NCI-H510A treated with DMSO at 0.1 percent for 48 hours (cell line): ENCODE results near the gene SLC30A7.
"Not testable (repeated sequence)": the region's sequence is repeated elsewhere in the genome, so short reads cannot be mapped to it uniquely, and the experiment has no call there.

Experiments
- DNase-seq: peaks from one replicate; lab custom pipeline; 2025; lab: John Stamatoyannopoulos, UW

SLC30A7 gene

GRCh38 chr1:100936194-100936967 is 40.5 kb downstream of the SLC30A7 start:
- DNase-seq, result no peak

GRCh38 chr1:100941098-100941527 is 45.2 kb downstream of the SLC30A7 start:
- DNase-seq, result no peak

GRCh38 chr1:100941580-100942216 is 45.8 kb downstream of the SLC30A7 start:
- no peak for DNase-seq

GRCh38 chr1:100942304-100943046 is 46.6 kb downstream of the SLC30A7 start:
- no peak for DNase-seq

- no peak for DNase-seq
These were observed 47.6 kb downstream of the SLC30A7 start for GRCh38 chr1:100943533-100943932.

GRCh38 chr1:100946064-100946463 is 50.2 kb downstream of the SLC30A7 start:
- DNase-seq, result not testable (repeated sequence)

GRCh38 chr1:100947816-100948215 is 51.9 kb downstream of the SLC30A7 start:
- not testable (repeated sequence) for DNase-seq

GRCh38 chr1:100948721-100949405 is 53.0 kb downstream of the SLC30A7 start:
- not testable (repeated sequence) for DNase-seq

GRCh38 chr1:100949515-100950158 is 53.7 kb downstream of the SLC30A7 start:
- DNase-seq, result peak; percentile 89

- DNase-seq, result no peak
These were observed 54.4 kb downstream of the SLC30A7 start for GRCh38 chr1:100950337-100950736.

- no peak for DNase-seq
These were observed 54.9 kb downstream of the SLC30A7 start for GRCh38 chr1:100950781-100951180.

GRCh38 chr1:100952104-100952745 is 56.3 kb downstream of the SLC30A7 start:
- DNase-seq, result no peak

- not testable (repeated sequence) for DNase-seq
These were observed 57.1 kb downstream of the SLC30A7 start for GRCh38 chr1:100952970-100953369.

GRCh38 chr1:100953960-100954730 is 58.3 kb downstream of the SLC30A7 start:
- no peak for DNase-seq

GRCh38 chr1:100955322-100955721 is 59.4 kb downstream of the SLC30A7 start:
- no peak for DNase-seq

- DNase-seq, result no peak
These were observed 63.7 kb downstream of the SLC30A7 start for GRCh38 chr1:100959502-100960060.

GRCh38 chr1:100960098-100960497 is 64.2 kb downstream of the SLC30A7 start:
- DNase-seq, result no peak

- DNase-seq, result no peak
These were observed 72.7 kb downstream of the SLC30A7 start for GRCh38 chr1:100968621-100969020.

- no peak for DNase-seq
These were observed 73.4 kb downstream of the SLC30A7 start for GRCh38 chr1:100969327-100969726.

GRCh38 chr1:100971021-100971420 is 75.1 kb downstream of the SLC30A7 start:
- no peak for DNase-seq
